ENCODE measurements around the gene EP300. TPM values are rescaled to one million over a fixed set of nuclear protein-coding genes. Genes with fewer than 3 reads are reported as not detected.
A peak's percentile ranks its signal among the peaks of the same experiment; 100 is the strongest.

Gene EP300
- total RNA-seq, 1 donor from 2014 or later, result 24.0 TPM

GRCh38 chr22:41181349-41182241, 89.2 kb downstream of the EP300 start:
- no peak for FAIRE-seq
- DNase-seq (ENCODE audit: low read depth), result peak; percentile 67
- no peaks in the 10 kb centered on the region for H3K27me3 ChIP-seq (ENCODE audit: control insufficient read depth, insufficient read depth, low read length)
- no peak for TF ChIP-seq CTCF (IDR thresholded peaks at IDR 0.05; ENCODE audit: insufficient read depth, low read length, severe bottlenecking)
- H3K36me3 ChIP-seq (ENCODE audit: control insufficient read depth, insufficient read depth, low read length), result peaks cover 13% of the 10 kb centered on the region
- no peak overlapping the region for H3K4me3 ChIP-seq (ENCODE audit: low read depth, low read length)

- H3K27me3 ChIP-seq (ENCODE audit: control insufficient read depth, insufficient read depth, low read length), result no peaks in the 10 kb centered on the region
- no peak overlapping the region for H3K4me3 ChIP-seq (ENCODE audit: low read depth, low read length)
- DNase-seq (ENCODE audit: low read depth) (no peak), FAIRE-seq (no peak)
- no peak for TF ChIP-seq CTCF (IDR thresholded peaks at IDR 0.05; ENCODE audit: insufficient read depth, low read length, severe bottlenecking)
- H3K36me3 ChIP-seq (ENCODE audit: control insufficient read depth, insufficient read depth, low read length), result no peaks in the 10 kb centered on the region
These were observed 92.3 kb downstream of the EP300 start for GRCh38 chr22:41184679-41185078.

- H3K36me3 ChIP-seq (ENCODE audit: control insufficient read depth, insufficient read depth, low read length), result no peaks in the 10 kb centered on the region
- FAIRE-seq (no peak), DNase-seq (ENCODE audit: low read depth) (no peak)
- TF ChIP-seq CTCF (IDR thresholded peaks at IDR 0.05; ENCODE audit: insufficient read depth, low read length, severe bottlenecking), result no peak
- H3K27me3 ChIP-seq (ENCODE audit: control insufficient read depth, insufficient read depth, low read length), result no peaks in the 10 kb centered on the region
- H3K4me3 ChIP-seq (ENCODE audit: low read depth, low read length), result no peak overlapping the region
These were observed 99.1 kb downstream of the EP300 start for GRCh38 chr22:41191467-41191866.

- Histone ChIP-seq H3K4me3 (ENCODE audit: low read depth, low read length) (no peak overlapping the region), H3K27me3 (ENCODE audit: control insufficient read depth, insufficient read depth, low read length) (no peaks in the 10 kb centered on the region), H3K36me3 (ENCODE audit: control insufficient read depth, insufficient read depth, low read length) (no peaks in the 10 kb centered on the region)
- FAIRE-seq (no peak), DNase-seq (ENCODE audit: low read depth) (no peak)
- no peak for TF ChIP-seq CTCF (IDR thresholded peaks at IDR 0.05; ENCODE audit: insufficient read depth, low read length, severe bottlenecking)
These were observed 101.4 kb downstream of the EP300 start for GRCh38 chr22:41193829-41194228.

- H3K27me3 ChIP-seq (ENCODE audit: control insufficient read depth, insufficient read depth, low read length), result no peaks in the 10 kb centered on the region
- DNase-seq (ENCODE audit: low read depth) (peak; percentile 32), FAIRE-seq (no peak)
- TF ChIP-seq CTCF (IDR thresholded peaks at IDR 0.05; ENCODE audit: insufficient read depth, low read length, severe bottlenecking), result no peak
- no peaks in the 10 kb centered on the region for H3K36me3 ChIP-seq (ENCODE audit: control insufficient read depth, insufficient read depth, low read length)
- peak overlapping the region; percentile 75 for H3K4me3 ChIP-seq (ENCODE audit: low read depth, low read length)
These were observed 104.9 kb downstream of the EP300 start for GRCh38 chr22:41197038-41197972.
